DND-41 (cell line): ENCODE data around the gene SELENOW.

Experiments
- CTCF ChIP-seq: IDR thresholded peaks from 2 replicates; pipeline ENCODE4 v1.5.1; 2012; ENCODE audit warnings: borderline replicate concordance, low read length, moderate library complexity, mild to moderate bottlenecking; ENCODE audit not compliant: poor library complexity, severe bottlenecking; ENCODE audit errors: extremely low read depth
- EZH2 ChIP-seq: IDR thresholded peaks from 3 replicates; pipeline ENCODE4 v1.6.1; 2012; ENCODE audit warnings: borderline replicate concordance, low read depth, mild to moderate bottlenecking, moderate library complexity, low read length, inconsistent platforms; ENCODE audit not compliant: severe bottlenecking

GRCh38 chr19:47752440-47753211, 25.9 kb upstream of the SELENOW start:
- TF ChIP-seq EZH2 (no peak), CTCF (no peak)
